Cardiac fibroblast (primary cell): Measurements from ENCODE around the gene HYAL2.

Experiments used
- DNase-seq, 2 donors: peaks; one replicate each; pipeline versions ENCODE4 v3.0.0 to v3.0.0-alpha.2; 2010; ENCODE audit warnings: low read depth in 2 of 2
- H3K4me3 ChIP-seq, 2 donors: replicated peaks in 1 of 2; 1 replicate in 1 of 2; 2 replicates in 1 of 2; pipeline ENCODE4 v1.5.1; 2011; ENCODE audit warnings: low read depth in 2 of 2, low read length in 2 of 2, mild to moderate bottlenecking in 2 of 2, moderate library complexity in 1 of 2
- TF ChIP-seq, protein P1 (sequence below): IDR thresholded peaks from one replicate; pipeline ENCODE4 v1.5.1; 2011; ENCODE audit warnings: low read depth, mild to moderate bottlenecking, low read length, inconsistent platforms

HYAL2 gene

GRCh38 chr3:50298836-50299637 is 23.5 kb downstream of the HYAL2 start, which contains the start of the genes HYAL3 and NAA80:
Gene HYAL3 (minus strand): TSS chr3:50299405. CDS start chr3:50295602, 3,803 bp downstream.
Gene NAA80 (minus strand): TSS chr3:50299405. CDS start chr3:50297463, 1,942 bp downstream.
- TF ChIP-seq, protein P1, sequence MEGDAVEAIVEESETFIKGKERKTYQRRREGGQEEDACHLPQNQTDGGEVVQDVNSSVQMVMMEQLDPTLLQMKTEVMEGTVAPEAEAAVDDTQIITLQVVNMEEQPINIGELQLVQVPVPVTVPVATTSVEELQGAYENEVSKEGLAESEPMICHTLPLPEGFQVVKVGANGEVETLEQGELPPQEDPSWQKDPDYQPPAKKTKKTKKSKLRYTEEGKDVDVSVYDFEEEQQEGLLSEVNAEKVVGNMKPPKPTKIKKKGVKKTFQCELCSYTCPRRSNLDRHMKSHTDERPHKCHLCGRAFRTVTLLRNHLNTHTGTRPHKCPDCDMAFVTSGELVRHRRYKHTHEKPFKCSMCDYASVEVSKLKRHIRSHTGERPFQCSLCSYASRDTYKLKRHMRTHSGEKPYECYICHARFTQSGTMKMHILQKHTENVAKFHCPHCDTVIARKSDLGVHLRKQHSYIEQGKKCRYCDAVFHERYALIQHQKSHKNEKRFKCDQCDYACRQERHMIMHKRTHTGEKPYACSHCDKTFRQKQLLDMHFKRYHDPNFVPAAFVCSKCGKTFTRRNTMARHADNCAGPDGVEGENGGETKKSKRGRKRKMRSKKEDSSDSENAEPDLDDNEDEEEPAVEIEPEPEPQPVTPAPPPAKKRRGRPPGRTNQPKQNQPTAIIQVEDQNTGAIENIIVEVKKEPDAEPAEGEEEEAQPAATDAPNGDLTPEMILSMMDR: peak; percentile 25
- peak within 1 kb of the TSS; percentile 65 to 88 for H3K4me3 ChIP-seq
- DNase-seq: peak; percentile 100

- TF ChIP-seq, protein P1: peak; percentile 31
These were observed 24.4 kb downstream of the HYAL2 start for GRCh38 chr3:50297896-50298725.

GRCh38 chr3:50297384-50297775 is 25.2 kb downstream of the HYAL2 start:
- DNase-seq: no peak
- TF ChIP-seq, protein P1: no peak
- H3K4me3 ChIP-seq: no peak overlapping the region

More at GRCh38 chr3:50297896-50298725, 24.4 kb downstream of the HYAL2 start:
- DNase-seq: no peak
- peak overlapping the region; percentile 65 to 88 for H3K4me3 ChIP-seq

GRCh38 chr3:50296721-50297383 is 25.7 kb downstream of the HYAL2 start:
- TF ChIP-seq, protein P1: no peak
- DNase-seq: no peak
- no peak overlapping the region for H3K4me3 ChIP-seq

GRCh38 chr3:50295553-50296431 is 26.8 kb downstream of the HYAL2 start:
- no peak overlapping the region for H3K4me3 ChIP-seq
- TF ChIP-seq, protein P1: no peak
- no peak for DNase-seq
